Pancreas (tissue), 10 donors: ENCODE results near the gene ANKRD13A. TPM values are rescaled to one million over a fixed set of nuclear protein-coding genes. Genes with fewer than 3 reads are reported as not detected.

Source experiments
- ATAC-seq, 4 donors: fragments of 200-7000 bp; cut with Tn5 transposase; one replicate each; pipeline versions ENCODE4 v1.8.0 to v1.9.1; 2020; ENCODE audit warnings: mild to moderate bottlenecking in 4 of 4, moderate library complexity in 4 of 4
- DNase-seq, 6 donors: peaks; one replicate each; pipeline ENCODE4 v3.0.0-alpha.2; 2020
- FAIRE-seq: peaks from 2 replicates; lab custom pipeline; 2012; peaks lifted over from hg19 to GRCh38; lab: Jason Lieb, UNC
- H3K27ac ChIP-seq, 4 donors: fragments of 200-600 bp; sonication (generic); 1 replicate in 3 of 4; 2 replicates in 1 of 4; pipeline versions ENCODE4 v1.5.0 to v1.8.0; 2020
- H3K27me3 ChIP-seq, 4 donors: fragments of 200-600 bp; one replicate each; pipeline ENCODE4 v1.8.0; 2021
- H3K36me3 ChIP-seq, 3 donors: fragments of 200-600 bp; sonication (generic) in 1 of 3; one replicate each; pipeline versions ENCODE4 v1.5.0 to v1.8.0; 2020 to 2021
- H3K4me1 ChIP-seq, 3 donors: fragments of 200-600 bp; one replicate each; pipeline ENCODE4 v1.8.0; 2021
- H3K4me3 ChIP-seq, 4 donors: fragments of 200-600 bp; sonication (generic) in 2 of 4; one replicate each; pipeline versions ENCODE4 v1.5.0 to v1.8.0; 2020 to 2021
- H3K9me3 ChIP-seq, 4 donors: fragments of 200-600 bp; one replicate each; pipeline ENCODE4 v1.8.0; 2021
- WGBS, 2 donors: extraction: QIAGEN DNeasy Blood & Tissue Kit; methylation state at CpG; one replicate each; pipeline ENCODE4 v1.1.7; 2013; 5-methylcytosine and 5-hydroxymethylcytosine counted together
- intact Hi-C, 3 donors: fragments of 100-400 bp; cut with DNase I; formaldehyde crosslinking; loops; one replicate each; pipeline versions ENCODE4 v1.11.1 to v1.14.2; 2022
- polyA plus RNA-seq, 2 donors: library from polyadenylated mRNA; stranded (reverse); fragments of 200-250 nt; gene quantifications; one replicate each; pipeline ENCODE4 v1.2.3, GENCODE V29; 2013
- total RNA-seq, 6 donors: library from RNA; stranded (reverse); fragmentation: NEBNext Ultra II Directional in 4 of 6; extraction: Animal tissue kit (Norgen Biotek cat#: 25700) in 4 of 6; gene quantifications; one replicate each; pipeline versions ENCODE4 v1.2.1 to v1.2.4, GENCODE V29; 2021 to 2023
- TF ChIP-seq, protein P1 (sequence below), 4 donors: fragments of 200-600 bp; sonication (generic) in 3 of 4; IDR thresholded peaks; one replicate each; pipeline versions ENCODE4 v1.5.0 to v1.8.0; 2021; ENCODE audit warnings: antibody characterized with exemption in 4 of 4
- donor health status: healthy with polysubstance abuse.
- donor health status: DM: no; HTN: no; CAD: no; lungs with moderate emphysema.
- donor health status: DM: no; HTN: no; CAD: no.
- donor health status: control.
- donor health status: control.
- donor health status: Bipolar disorder and iron deficiency.
- donor health status: DM: yes; HTN: yes; CAD: no.
- donor health status: DM: no; HTN: no; CAD: no.
- donor health status: DM: no; HTN: no; CAD: no.
- donor health status: DM: yes; HTN: yes; CAD: no.

ANKRD13A gene
- total and polyA plus RNA-seq, 8 donors, result 10.7 to 29.7 (median 16.7) TPM

DNA sequence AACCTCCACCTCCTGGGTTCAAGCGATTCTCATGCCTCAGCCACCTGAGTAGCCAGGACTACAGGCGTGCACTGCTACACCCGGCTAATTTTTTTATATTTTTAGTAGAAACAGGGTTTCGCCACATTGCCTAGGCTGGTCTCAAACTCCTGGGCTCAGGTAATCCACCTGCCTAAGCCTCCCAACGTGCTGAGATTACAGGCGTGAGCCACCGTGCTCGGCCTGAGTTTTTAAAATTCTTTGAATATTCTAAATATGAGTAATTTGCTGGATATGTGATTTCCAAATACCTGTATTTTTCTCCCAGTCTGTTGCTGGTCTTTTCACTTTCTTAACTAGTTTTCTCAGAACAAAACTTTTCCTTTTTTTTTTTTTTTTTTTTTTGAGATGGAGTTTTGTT, 30.4 kb upstream of the ANKRD13A start:
- 91 to 97% methylated on average over 8 of the region's 8 CpGs for WGBS, 2 donors
- Histone ChIP-seq H3K27me3 (no peaks in the 10 kb centered on the region), H3K4me1 (peaks cover 0 to 4% (median 4%) of the 10 kb centered on the region in 3 donors), H3K9me3 (no peaks in the 10 kb centered on the region), H3K27ac (no peak overlapping the region), H3K4me3 (no peak overlapping the region), H3K36me3 (peaks cover 0 to 22% (median 13%) of the 10 kb centered on the region in 3 donors)
- ATAC-seq, result no peak
- TF ChIP-seq, protein P1, sequence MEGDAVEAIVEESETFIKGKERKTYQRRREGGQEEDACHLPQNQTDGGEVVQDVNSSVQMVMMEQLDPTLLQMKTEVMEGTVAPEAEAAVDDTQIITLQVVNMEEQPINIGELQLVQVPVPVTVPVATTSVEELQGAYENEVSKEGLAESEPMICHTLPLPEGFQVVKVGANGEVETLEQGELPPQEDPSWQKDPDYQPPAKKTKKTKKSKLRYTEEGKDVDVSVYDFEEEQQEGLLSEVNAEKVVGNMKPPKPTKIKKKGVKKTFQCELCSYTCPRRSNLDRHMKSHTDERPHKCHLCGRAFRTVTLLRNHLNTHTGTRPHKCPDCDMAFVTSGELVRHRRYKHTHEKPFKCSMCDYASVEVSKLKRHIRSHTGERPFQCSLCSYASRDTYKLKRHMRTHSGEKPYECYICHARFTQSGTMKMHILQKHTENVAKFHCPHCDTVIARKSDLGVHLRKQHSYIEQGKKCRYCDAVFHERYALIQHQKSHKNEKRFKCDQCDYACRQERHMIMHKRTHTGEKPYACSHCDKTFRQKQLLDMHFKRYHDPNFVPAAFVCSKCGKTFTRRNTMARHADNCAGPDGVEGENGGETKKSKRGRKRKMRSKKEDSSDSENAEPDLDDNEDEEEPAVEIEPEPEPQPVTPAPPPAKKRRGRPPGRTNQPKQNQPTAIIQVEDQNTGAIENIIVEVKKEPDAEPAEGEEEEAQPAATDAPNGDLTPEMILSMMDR (IDR thresholded peaks at IDR 0.05), result no peak
- no peak for FAIRE-seq
- DNase-seq, result no peak
- intact Hi-C loops, result no loop called here

DNA sequence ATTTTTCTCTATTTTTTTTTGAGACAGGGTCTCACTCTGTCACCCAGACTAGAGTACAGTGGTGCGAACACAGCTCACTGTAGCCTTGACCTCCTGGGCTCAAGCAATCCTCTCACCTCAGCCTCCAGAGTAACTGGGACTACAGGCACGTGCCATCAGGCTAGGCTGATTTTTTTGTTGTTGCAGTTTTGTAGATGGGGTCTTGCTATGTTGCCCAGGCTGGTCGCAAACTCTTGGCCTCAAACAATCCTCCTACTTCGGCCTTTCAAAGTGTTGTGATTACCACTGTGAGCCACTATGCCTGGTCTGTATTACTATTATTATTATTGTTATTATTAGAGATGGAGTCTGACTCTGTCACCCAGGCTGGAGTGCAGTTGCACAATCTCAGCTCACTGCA, 26.4 kb upstream of the ANKRD13A start:
- 97 to 98% methylated on average over 4 of the region's 4 CpGs for WGBS, 2 donors
- Histone ChIP-seq H3K4me3 (no peak overlapping the region), H3K36me3 (peaks cover 0 to 33% (median 7%) of the 10 kb centered on the region in 3 donors), H3K9me3 (no peaks in the 10 kb centered on the region), H3K4me1 (peaks cover 0 to 2% (median 0%) of the 10 kb centered on the region in 3 donors), H3K27me3 (no peaks in the 10 kb centered on the region), H3K27ac (peak overlapping the region in 2 of 4 donors; percentile 39 to 76)
- ATAC-seq (no peak), DNase-seq (no peak), FAIRE-seq (no peak)
- TF ChIP-seq, protein P1 (IDR thresholded peaks at IDR 0.05), result no peak
- intact Hi-C loops, result no loop called here

DNA sequence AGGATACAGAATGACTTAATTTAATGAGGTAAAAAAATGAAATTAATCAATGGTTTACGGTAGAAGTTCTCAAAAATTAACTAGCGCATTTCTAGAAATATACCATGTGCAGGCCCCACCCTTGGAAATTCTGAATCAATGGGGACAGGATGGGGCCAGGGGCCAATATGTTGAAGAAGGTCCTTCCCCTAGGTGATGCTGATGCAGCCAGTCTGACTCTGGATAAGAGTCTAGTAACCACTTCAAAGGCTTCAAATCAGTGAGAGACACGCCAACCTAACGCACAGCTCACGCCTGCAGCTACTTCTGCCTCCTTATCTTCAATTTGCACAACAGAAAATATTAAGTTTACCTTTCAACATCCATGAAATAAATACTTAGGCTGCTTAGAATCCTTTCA, 17.9 kb upstream of the ANKRD13A start:
- DNase-seq, result no peak
- H3K36me3 ChIP-seq, result peaks cover 3 to 52% (median 20%) of the 10 kb centered on the region in 3 donors
- intact Hi-C loops, result no loop called here
- no peak overlapping the region for H3K27ac ChIP-seq
- WGBS, 2 donors, result 86 to 94% methylated on average over 5 of the region's 5 CpGs
- no peak for ATAC-seq
- TF ChIP-seq, protein P1 (IDR thresholded peaks at IDR 0.05), result no peak
- no peaks in the 10 kb centered on the region for H3K9me3 ChIP-seq
- no peak for FAIRE-seq
- H3K4me3 ChIP-seq, result no peak overlapping the region
- peaks cover 0 to 3% (median 0%) of the 10 kb centered on the region in 3 donors for H3K4me1 ChIP-seq
- H3K27me3 ChIP-seq, result no peaks in the 10 kb centered on the region

DNA sequence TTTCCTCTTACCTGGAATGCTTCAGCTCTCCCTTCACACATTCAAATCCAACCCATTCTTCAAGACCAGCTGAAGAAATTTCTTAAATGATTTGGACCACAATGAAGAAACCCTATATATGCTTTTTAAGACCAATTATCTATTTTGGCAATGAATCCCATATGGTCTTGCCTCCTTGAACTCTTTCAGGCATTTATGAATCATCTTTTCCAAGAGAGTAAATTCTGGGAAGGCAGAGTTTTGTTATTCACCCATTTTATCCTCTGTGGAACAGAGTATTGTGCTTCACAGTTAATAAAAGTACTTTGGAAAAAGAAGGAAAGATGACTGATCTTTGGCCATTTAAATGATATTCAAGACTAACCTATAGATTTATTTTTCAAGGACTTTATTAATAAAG, 17.0 kb upstream of the ANKRD13A start:
- no peaks in the 10 kb centered on the region for H3K9me3 ChIP-seq
- FAIRE-seq, result no peak

More for the DNA sequence above, 17.0 kb upstream of the ANKRD13A start:
- H3K4me3 ChIP-seq, result no peak overlapping the region
- DNase-seq, result no peak
- H3K27ac ChIP-seq, result no peak overlapping the region
- H3K4me1 ChIP-seq, result peaks cover 0 to 3% (median 0%) of the 10 kb centered on the region in 3 donors
- intact Hi-C loops, result no loop called here
- H3K27me3 ChIP-seq, result no peaks in the 10 kb centered on the region
- peaks cover 3 to 57% (median 13%) of the 10 kb centered on the region in 3 donors for H3K36me3 ChIP-seq
- TF ChIP-seq, protein P1 (IDR thresholded peaks at IDR 0.05), result no peak
- ATAC-seq, result no peak
